Natural killer cell (primary cell): ENCODE measurements around the gene FRAS1. TPM values are rescaled to one million over a fixed set of nuclear protein-coding genes. Genes with fewer than 3 reads are reported as not detected.

ENCODE experiments used
- ATAC-seq, 3 donors: fragments of 150-1000 bp in 2 of 3; fragments of 200-7000 bp in 1 of 3; cut with Tn5 transposase; 1 replicate in 1 of 3; 2 replicates in 2 of 3; pipeline ENCODE4 v1.10.0; 2021; ENCODE audit warnings: mild to moderate bottlenecking in 2 of 3, moderate library complexity in 2 of 3
- DNase-seq, 2 donors: peaks; one replicate each; pipeline versions ENCODE4 v3.0.0 to v3.0.0-alpha.2; 2013 to 2021; ENCODE audit warnings: mixed read lengths in 1 of 2
- H3K27ac ChIP-seq: one replicate; pipeline ENCODE4 v1.5.1; 2013; ENCODE audit warnings: mild to moderate bottlenecking, low read length
- H3K27me3 ChIP-seq: one replicate; pipeline ENCODE4 v1.6.1; 2013; ENCODE audit warnings: low read length; ENCODE audit not compliant: control insufficient read depth, insufficient read depth
- H3K36me3 ChIP-seq: one replicate; pipeline ENCODE4 v1.6.1; 2013; ENCODE audit warnings: low read length; ENCODE audit not compliant: control insufficient read depth, insufficient read depth
- H3K4me1 ChIP-seq: one replicate; pipeline ENCODE4 v1.6.1; 2013; ENCODE audit warnings: low read length; ENCODE audit not compliant: control insufficient read depth, insufficient read depth
- H3K4me3 ChIP-seq: one replicate; pipeline ENCODE4 v1.5.1; 2013; ENCODE audit warnings: low read length
- H3K9me3 ChIP-seq: one replicate; pipeline ENCODE4 v1.6.1; 2013; ENCODE audit warnings: low read length; ENCODE audit not compliant: control insufficient read depth, insufficient read depth
- H3K27ac Mint-ChIP-seq, 2 donors: one replicate each; pipeline ENCODE4 v1.8.0; 2022; ENCODE audit warnings: mild to moderate bottlenecking in 2 of 2, mixed read lengths in 2 of 2, moderate library complexity in 1 of 2
- H3K27me3 Mint-ChIP-seq, 2 donors: one replicate each; pipeline ENCODE4 v1.8.0; 2022; ENCODE audit warnings: low read depth in 2 of 2, mixed read lengths in 2 of 2
- H3K36me3 Mint-ChIP-seq: one replicate; pipeline ENCODE4 v1.8.0; 2022; ENCODE audit warnings: mixed read lengths
- H3K4me1 Mint-ChIP-seq, 2 donors: one replicate each; pipeline ENCODE4 v1.8.0; 2022; ENCODE audit warnings: mixed read lengths in 2 of 2
- H3K4me3 Mint-ChIP-seq: one replicate; pipeline ENCODE4 v1.8.0; 2022; ENCODE audit warnings: mild to moderate bottlenecking, moderate library complexity, mixed read lengths
- H3K9me3 Mint-ChIP-seq, 2 donors: one replicate each; pipeline ENCODE4 v1.8.0; 2022; ENCODE audit warnings: mixed read lengths in 2 of 2
- WGBS: methylation state at CpG from one replicate; pipeline ENCODE4 v1.1.7; 2013; ENCODE audit warnings: missing lambda C conversion rate; ENCODE audit not compliant: insufficient coverage; 5-methylcytosine and 5-hydroxymethylcytosine counted together
- intact Hi-C: fragments of 100-400 bp; cut with micrococcal nuclease; formaldehyde crosslinking; loops from one replicate; pipeline ENCODE4 v1.14.2; 2022
- total RNA-seq, 4 donors: library from RNA; stranded (reverse); fragments of 120-200 nt in 1 of 4; gene quantifications; one replicate each; pipeline versions ENCODE4 v1.2.3 to v1.2.4, GENCODE V29; 2013 to 2022
- TF ChIP-seq, protein P1 (sequence below): fragments of 200-600 bp; IDR thresholded peaks from one replicate; pipeline ENCODE4 v1.8.0; 2022; ENCODE audit warnings: antibody characterized with exemption

Gene FRAS1
- total RNA-seq, 3 donors from 2014 or later (not counting 1 experiment from before 2014, with no cell fraction given): 0.15 to 0.31 TPM; not detected in 1

GRCh38 chr4:78566834-78567499 lies 509.8 kb downstream of the FRAS1 start:
- Histone ChIP-seq H3K36me3 (no peaks in the 10 kb centered on the region), H3K4me3 (no peak overlapping the region), H3K4me1 (no peaks in the 10 kb centered on the region), H3K27me3 (peaks cover 2% of the 10 kb centered on the region), H3K27ac (no peak overlapping the region), H3K9me3 (no peaks in the 10 kb centered on the region)
- 87% methylated on average over 8 of the region's 8 CpGs for WGBS
- peaks cover 0 to 3% of the 10 kb centered on the region in 2 donors for H3K27me3 Mint-ChIP-seq
- no peaks in the 10 kb centered on the region for H3K36me3 Mint-ChIP-seq
- intact Hi-C loops: no loop called here
- H3K9me3 Mint-ChIP-seq: no peaks in the 10 kb centered on the region
- TF ChIP-seq, protein P1, sequence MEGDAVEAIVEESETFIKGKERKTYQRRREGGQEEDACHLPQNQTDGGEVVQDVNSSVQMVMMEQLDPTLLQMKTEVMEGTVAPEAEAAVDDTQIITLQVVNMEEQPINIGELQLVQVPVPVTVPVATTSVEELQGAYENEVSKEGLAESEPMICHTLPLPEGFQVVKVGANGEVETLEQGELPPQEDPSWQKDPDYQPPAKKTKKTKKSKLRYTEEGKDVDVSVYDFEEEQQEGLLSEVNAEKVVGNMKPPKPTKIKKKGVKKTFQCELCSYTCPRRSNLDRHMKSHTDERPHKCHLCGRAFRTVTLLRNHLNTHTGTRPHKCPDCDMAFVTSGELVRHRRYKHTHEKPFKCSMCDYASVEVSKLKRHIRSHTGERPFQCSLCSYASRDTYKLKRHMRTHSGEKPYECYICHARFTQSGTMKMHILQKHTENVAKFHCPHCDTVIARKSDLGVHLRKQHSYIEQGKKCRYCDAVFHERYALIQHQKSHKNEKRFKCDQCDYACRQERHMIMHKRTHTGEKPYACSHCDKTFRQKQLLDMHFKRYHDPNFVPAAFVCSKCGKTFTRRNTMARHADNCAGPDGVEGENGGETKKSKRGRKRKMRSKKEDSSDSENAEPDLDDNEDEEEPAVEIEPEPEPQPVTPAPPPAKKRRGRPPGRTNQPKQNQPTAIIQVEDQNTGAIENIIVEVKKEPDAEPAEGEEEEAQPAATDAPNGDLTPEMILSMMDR: no peak
- no peak for ATAC-seq
- DNase-seq: no peak
- H3K27ac Mint-ChIP-seq: no peak overlapping the region
- H3K4me3 Mint-ChIP-seq: no peak overlapping the region
- H3K4me1 Mint-ChIP-seq: no peaks in the 10 kb centered on the region

DNA sequence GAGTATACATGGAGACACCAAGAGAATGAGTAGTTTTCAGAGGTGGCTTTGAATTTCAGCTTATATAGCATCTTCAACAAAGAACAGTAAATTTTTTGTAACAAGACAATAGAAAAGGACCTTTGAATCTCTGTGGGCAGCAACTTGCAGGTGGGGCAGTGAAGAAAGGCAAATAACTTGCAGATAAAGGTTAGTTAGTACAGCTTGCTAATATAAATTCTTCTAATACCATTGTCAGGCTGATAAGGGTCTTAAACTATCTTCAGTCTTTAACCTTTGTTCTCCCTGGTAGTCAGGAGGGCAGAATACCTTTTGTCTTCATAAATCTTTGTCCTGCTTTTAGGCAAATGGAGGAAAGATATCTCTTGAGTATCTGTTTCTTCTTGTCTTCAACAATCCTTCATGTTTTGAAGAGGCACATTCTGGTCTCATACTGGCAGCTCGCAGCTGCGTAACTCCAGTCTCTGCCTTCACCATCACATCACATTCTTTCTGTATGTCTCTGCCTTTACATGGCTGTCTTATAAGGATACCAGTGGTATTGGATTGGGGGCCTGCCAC lies 510.5 kb downstream of the FRAS1 start:
- WGBS: 100% methylated on average over 2 of the region's 2 CpGs
- H3K27me3 ChIP-seq: no peaks in the 10 kb centered on the region

GRCh38 chr4:78568640-78569305 lies 511.6 kb downstream of the FRAS1 start:
- 100% methylated on average over 3 of the region's 3 CpGs for WGBS
- no peaks in the 10 kb centered on the region for H3K9me3 ChIP-seq
- H3K4me1 Mint-ChIP-seq: no peaks in the 10 kb centered on the region
- no peak overlapping the region for H3K27ac ChIP-seq
- no peak overlapping the region for H3K4me3 Mint-ChIP-seq
- no peaks in the 10 kb centered on the region for H3K27me3 ChIP-seq
- DNase-seq: no peak
- intact Hi-C loops: no loop called here
- H3K4me1 ChIP-seq: no peaks in the 10 kb centered on the region
- no peak for ATAC-seq
- no peaks in the 10 kb centered on the region for H3K9me3 Mint-ChIP-seq
- H3K27ac Mint-ChIP-seq: no peak overlapping the region
- H3K36me3 Mint-ChIP-seq: no peaks in the 10 kb centered on the region
- H3K4me3 ChIP-seq: no peak overlapping the region
- no peaks in the 10 kb centered on the region for H3K36me3 ChIP-seq
- TF ChIP-seq, protein P1: no peak
- H3K27me3 Mint-ChIP-seq: peaks cover 0 to 3% of the 10 kb centered on the region in 2 donors

More for the DNA sequence above, 510.5 kb downstream of the FRAS1 start:
- no peaks in the 10 kb centered on the region for H3K4me1 ChIP-seq
- Mint-ChIP-seq H3K4me3 (no peak overlapping the region), H3K4me1 (no peaks in the 10 kb centered on the region), H3K27me3 (peaks cover 0 to 3% of the 10 kb centered on the region in 2 donors), H3K27ac (no peak overlapping the region), H3K9me3 (no peaks in the 10 kb centered on the region), H3K36me3 (no peaks in the 10 kb centered on the region)
- no peak overlapping the region for H3K4me3 ChIP-seq
- ATAC-seq (no peak), DNase-seq (no peak)
- no peaks in the 10 kb centered on the region for H3K9me3 ChIP-seq
- intact Hi-C loops: no loop called here
- no peaks in the 10 kb centered on the region for H3K36me3 ChIP-seq
- H3K27ac ChIP-seq: no peak overlapping the region
- TF ChIP-seq, protein P1: no peak
